NCI-H146 treated with DMSO at 0.1 percent for 48 hours (cell line): ENCODE data around the gene CLRN1.

ENCODE experiments used
- DNase-seq: peaks from one replicate; lab custom pipeline; 2025; ENCODE audit not compliant: unreplicated experiment; lab: John Stamatoyannopoulos, UW

CLRN1 gene

DNA sequence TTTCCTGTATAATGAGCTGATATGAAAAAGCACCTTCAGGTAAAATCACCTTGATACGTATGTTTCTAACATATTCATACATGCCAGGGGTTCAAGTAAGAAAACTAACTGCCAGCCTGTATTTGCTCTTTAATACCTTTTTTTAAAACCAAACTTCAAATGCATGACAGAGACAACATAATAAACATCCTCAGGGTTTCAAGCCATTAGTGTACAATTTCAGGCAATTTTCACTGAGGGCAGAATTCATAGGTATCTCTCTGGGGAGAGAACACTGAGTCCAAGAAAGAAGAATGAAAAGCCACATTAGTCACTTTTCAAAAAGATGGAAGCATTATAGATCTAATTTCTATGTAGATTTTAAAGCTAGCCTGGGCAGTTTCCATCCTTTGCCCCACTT, 94.2 kb downstream of the CLRN1 start:
- DNase-seq = no peak

DNA sequence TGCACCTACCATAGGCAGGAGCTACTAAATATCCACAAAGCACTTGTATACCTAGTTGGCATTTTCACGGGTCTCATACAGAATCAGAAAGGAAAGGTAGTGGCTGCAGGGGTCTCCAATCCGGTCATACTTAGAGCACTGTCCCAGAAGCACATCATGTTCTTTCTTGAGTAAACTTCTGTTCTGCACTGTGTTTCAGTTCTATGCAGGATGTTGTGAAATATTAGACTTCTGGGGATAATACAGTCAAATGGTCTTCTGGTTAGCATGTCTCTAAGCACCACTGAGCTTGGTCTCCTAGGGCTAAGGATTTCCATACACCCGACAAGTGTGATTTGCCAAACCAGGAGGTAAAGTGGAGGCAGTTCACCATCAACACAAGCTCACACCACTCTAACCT, 95.2 kb downstream of the CLRN1 start:
- no peak for DNase-seq

GRCh38 chr3:150876611-150877265, 95.8 kb downstream of the CLRN1 start:
- DNase-seq = no peak
